ENCODE measurements around the gene MAN1C1. TPM values are rescaled to one million over a fixed set of nuclear protein-coding genes. Genes with fewer than 3 reads are reported as not detected.

Gene MAN1C1
- total and polyA plus RNA-seq, 2 donors (not counting 1 experiment from before 2014, with no cell fraction given), result 17.7 to 51.4 TPM

GRCh38 chr1:25740071-25740470, 123.5 kb downstream of the MAN1C1 start:
- no peak overlapping the region for H3K4me2 ChIP-seq (ENCODE audit: extremely low read depth, insufficient read depth, low read length)
- no peak overlapping the region for H3K27ac ChIP-seq (ENCODE audit: insufficient read depth, low read length)
- TF ChIP-seq CTCF (conservative IDR thresholded peaks at IDR 0.05 in 1 of 2, IDR thresholded peaks at IDR 0.05 in 1 of 2; ENCODE audit: low read depth in 1 of 2, low read length in 2 of 2) (no peak), EZH2 (IDR thresholded peaks at IDR 0.05; ENCODE audit: low read length, missing control alignments) (no peak)
- no peak overlapping the region for H2AFZ ChIP-seq (ENCODE audit: low read length)
- H3K27me3 ChIP-seq (ENCODE audit: control insufficient read depth, insufficient read depth, low read length), result peaks cover 5% of the 10 kb centered on the region
- no peak for DNase-seq (ENCODE audit: low read depth in 2 of 2)
- H3K4me3 ChIP-seq (replicated peaks in 1 of 4; ENCODE audit: control extremely low read depth in 1 of 4, insufficient read depth in 1 of 4, low read depth in 3 of 4, low read length in 4 of 4), result no peak overlapping the region
- H3K9me3 ChIP-seq (ENCODE audit: control insufficient read depth, insufficient read depth, low read depth, low read length), result no peaks in the 10 kb centered on the region
- peaks cover 15% of the 10 kb centered on the region for H3K4me1 ChIP-seq (ENCODE audit: control insufficient read depth, extremely low read depth, insufficient read depth, low read length)
- peaks cover 2% of the 10 kb centered on the region for H4K20me1 ChIP-seq (ENCODE audit: control insufficient read depth, extremely low read depth, insufficient read depth, low read length)
- H3K9ac ChIP-seq (ENCODE audit: insufficient read depth, low read length), result no peak overlapping the region
- H3K79me2 ChIP-seq (ENCODE audit: control insufficient read depth, insufficient read depth, low read length), result no peaks in the 10 kb centered on the region
- no peaks in the 10 kb centered on the region for H3K36me3 ChIP-seq (ENCODE audit: control insufficient read depth, insufficient read depth, low read length)

- no peaks in the 10 kb centered on the region for H4K20me1 ChIP-seq (ENCODE audit: control insufficient read depth, extremely low read depth, insufficient read depth, low read length)
Observed at GRCh38 chr1:25742316-25742715, 125.7 kb downstream of the MAN1C1 start.

More at GRCh38 chr1:25742316-25742715, 125.7 kb downstream of the MAN1C1 start:
- Histone ChIP-seq H3K79me2 (ENCODE audit: control insufficient read depth, insufficient read depth, low read length) (no peaks in the 10 kb centered on the region), H3K4me1 (ENCODE audit: control insufficient read depth, extremely low read depth, insufficient read depth, low read length) (peaks cover 15% of the 10 kb centered on the region), H3K9me3 (ENCODE audit: control insufficient read depth, insufficient read depth, low read depth, low read length) (no peaks in the 10 kb centered on the region), H3K4me3 (replicated peaks in 1 of 4; ENCODE audit: control extremely low read depth in 1 of 4, insufficient read depth in 1 of 4, low read depth in 3 of 4, low read length in 4 of 4) (no peak overlapping the region), H3K36me3 (ENCODE audit: control insufficient read depth, insufficient read depth, low read length) (no peaks in the 10 kb centered on the region), H3K4me2 (ENCODE audit: extremely low read depth, insufficient read depth, low read length) (no peak overlapping the region), H3K27me3 (ENCODE audit: control insufficient read depth, insufficient read depth, low read length) (peaks cover under 1% of the 10 kb centered on the region), H2AFZ (ENCODE audit: low read length) (no peak overlapping the region), H3K27ac (ENCODE audit: insufficient read depth, low read length) (no peak overlapping the region), H3K9ac (ENCODE audit: insufficient read depth, low read length) (no peak overlapping the region)
- TF ChIP-seq EZH2 (IDR thresholded peaks at IDR 0.05; ENCODE audit: low read length, missing control alignments) (no peak), CTCF (conservative IDR thresholded peaks at IDR 0.05 in 1 of 2, IDR thresholded peaks at IDR 0.05 in 1 of 2; ENCODE audit: low read depth in 1 of 2, low read length in 2 of 2) (no peak)
- no peak for DNase-seq (ENCODE audit: low read depth in 2 of 2)

All from fibroblast of lung (primary cell).